CD4-positive, alpha-beta T cell treated with Interleukin-4 for 1 hour (primary cell): ENCODE measurements around the gene RNPEPL1.

Experiments used
- DNase-seq, 2 donors: peaks; one replicate each; pipeline ENCODE4 v3.0.0-alpha.2; 2020 to 2022

Gene RNPEPL1

DNA sequence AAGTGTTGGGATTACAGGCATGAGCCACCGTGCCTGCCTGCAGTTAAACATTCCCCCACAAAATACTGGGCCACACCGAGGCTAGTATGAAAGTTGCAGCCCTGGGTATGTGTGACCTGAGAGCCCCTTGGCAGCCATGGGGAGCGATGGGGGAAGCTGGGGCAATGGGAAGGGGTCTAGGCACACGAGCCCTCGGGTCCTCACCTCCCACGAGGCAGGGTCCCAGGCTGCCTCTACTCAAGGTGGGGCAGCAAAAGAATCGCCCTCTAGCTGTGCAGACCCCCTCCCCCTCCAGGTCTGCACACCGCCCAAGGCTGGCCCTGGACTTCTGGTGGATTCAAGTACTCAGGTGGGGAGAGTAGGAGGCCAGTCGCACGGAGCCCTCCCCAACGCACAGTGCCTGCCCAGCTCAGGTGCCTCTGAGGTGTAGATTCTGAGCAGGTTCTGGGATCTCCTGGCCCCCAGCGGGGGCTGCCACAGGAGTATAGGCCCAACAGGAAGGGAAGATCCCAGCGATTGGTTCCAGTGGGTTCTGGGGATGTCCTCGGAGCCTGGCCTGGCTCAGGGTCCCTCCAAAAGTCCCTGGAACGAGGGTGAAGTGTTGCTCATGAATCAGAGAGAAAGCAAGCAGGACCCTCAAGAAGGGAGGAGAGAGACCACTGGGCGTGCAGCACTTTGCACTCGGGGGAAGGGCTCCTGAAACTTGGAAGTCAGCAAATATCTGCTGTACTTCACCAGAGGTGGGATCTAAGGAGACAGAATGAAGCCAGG lies 59.6 kb downstream of the RNPEPL1 start:
- peak in 1 of 2 donors; percentile 4 for DNase-seq

GRCh38 chr2:240628507-240628807 lies 60.2 kb downstream of the RNPEPL1 start:
- no peak for DNase-seq

DNA sequence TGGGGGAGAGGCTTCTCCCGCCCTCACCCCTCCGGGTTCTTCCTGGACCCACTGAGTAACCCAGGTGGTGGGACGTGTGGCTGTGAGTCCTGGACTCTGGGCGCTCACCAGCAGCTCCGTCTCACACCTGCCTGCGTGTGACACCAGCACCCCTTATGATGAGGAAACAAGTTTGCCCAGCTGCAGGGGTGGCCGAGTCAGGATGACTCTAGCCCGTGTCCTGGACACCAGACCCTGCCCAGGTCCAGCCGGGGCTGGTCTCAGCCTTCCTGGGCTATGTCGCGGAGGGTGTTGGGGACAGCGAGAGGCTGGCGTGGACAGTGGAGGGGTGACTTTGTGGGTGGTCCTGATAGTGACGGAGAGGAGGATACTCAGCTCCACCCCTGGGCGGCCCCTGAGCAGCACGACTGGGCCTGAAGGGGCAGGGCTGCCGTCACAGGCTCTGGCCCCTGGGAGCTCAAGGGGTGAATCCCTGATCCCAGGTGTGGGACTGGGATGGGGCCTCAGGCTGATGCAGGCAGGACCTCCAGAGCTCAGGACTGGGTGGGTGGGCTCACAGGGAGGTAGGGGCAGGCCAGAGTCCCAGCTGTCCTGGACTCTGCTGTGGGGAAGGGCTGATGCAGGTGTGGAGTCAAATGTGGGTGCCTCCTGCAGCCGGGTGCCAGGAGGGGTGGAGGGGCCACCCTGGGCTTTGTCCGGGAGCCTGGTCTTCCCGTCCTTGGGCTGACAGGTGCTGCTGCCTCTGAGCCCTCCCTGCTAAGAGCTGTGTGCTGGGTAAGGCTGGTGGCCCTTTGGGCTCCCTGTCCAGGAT lies 60.7 kb downstream of the RNPEPL1 start:
- peak in 1 of 2 donors; percentile 11 for DNase-seq

- DNase-seq, result peak in 1 of 2 donors; percentile 8
Measured at GRCh38 chr2:240629619-240629967, 61.3 kb downstream of the RNPEPL1 start.

DNA sequence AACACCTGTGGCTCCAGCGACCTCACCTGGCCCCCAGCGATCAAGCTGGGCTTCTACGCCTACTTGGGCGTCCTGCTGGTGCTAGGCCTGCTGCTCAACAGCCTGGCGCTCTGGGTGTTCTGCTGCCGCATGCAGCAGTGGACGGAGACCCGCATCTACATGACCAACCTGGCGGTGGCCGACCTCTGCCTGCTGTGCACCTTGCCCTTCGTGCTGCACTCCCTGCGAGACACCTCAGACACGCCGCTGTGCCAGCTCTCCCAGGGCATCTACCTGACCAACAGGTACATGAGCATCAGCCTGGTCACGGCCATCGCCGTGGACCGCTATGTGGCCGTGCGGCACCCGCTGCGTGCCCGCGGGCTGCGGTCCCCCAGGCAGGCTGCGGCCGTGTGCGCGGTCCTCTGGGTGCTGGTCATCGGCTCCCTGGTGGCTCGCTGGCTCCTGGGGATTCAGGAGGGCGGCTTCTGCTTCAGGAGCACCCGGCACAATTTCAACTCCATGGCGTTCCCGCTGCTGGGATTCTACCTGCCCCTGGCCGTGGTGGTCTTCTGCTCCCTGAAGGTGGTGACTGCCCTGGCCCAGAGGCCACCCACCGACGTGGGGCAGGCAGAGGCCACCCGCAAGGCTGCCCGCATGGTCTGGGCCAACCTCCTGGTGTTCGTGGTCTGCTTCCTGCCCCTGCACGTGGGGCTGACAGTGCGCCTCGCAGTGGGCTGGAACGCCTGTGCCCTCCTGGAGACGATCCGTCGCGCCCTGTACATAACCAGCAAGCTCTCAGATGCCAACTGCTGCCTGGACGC lies 61.9 kb downstream of the RNPEPL1 start:
- peak in 1 of 2 donors; percentile 7 for DNase-seq
